ENCODE results near the gene SH2D1B. TPM values are rescaled to one million over a fixed set of nuclear protein-coding genes. Genes with fewer than 3 reads are reported as not detected.

The SH2D1B gene, protein sequence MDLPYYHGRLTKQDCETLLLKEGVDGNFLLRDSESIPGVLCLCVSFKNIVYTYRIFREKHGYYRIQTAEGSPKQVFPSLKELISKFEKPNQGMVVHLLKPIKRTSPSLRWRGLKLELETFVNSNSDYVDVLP
- total RNA-seq (not detected in 2 replicates), polyA plus RNA-seq (not detected in 2 replicates), polyA minus RNA-seq (1.4 TPM in 1 of 2 replicates, not detected in the other), Bru-seq, nascent RNA (not detected), BruChase-seq, experiment 1, labeled RNA remaining after a 6-hour chase (not detected), BruChase-seq, experiment 2, labeled RNA remaining after a 2-hour chase (not detected)
- polyA plus RNA-seq (2011; cell fraction: cytosol; rRNA removed): not detected in 2 replicates
- polyA plus RNA-seq (2011; cell fraction: nucleus; rRNA removed): not detected in 2 replicates
- 0.31 TPM in 1 of 2 replicates, not detected in the other for polyA plus RNA-seq (2012)
- not detected for polyA minus RNA-seq (2011; cell fraction: cytosol; rRNA and poly(A)+ RNA removed)
- not detected in 2 replicates for polyA minus RNA-seq (2011; cell fraction: nucleus; rRNA and poly(A)+ RNA removed)
- long read RNA-seq: 0 reads

DNA sequence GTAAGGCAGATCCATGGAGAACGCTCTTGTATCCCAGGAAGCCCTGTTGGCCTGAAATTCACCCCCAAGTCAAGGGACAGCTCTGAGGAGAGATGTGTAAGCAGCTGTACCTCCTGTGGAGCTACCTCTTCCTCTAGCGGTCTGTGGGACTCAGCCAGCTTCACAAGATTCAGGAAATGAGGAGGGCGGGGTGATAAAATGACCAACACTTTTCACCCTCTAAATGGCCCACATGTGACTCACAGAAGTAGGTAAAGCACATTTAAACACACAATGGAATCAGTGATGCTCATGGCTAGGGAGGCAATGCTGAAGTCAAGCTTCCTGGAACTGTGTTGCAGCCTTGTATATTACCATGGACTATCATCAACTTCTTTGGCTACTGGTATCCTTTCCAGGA lies at the start of gene SH2D1B:
Gene SH2D1B, minus strand, starts transcription at position 135 of the 400 bp plus-strand sequence. Its CDS starts 120 bp downstream, at position 15.
- intact Hi-C loops (cut with micrococcal nuclease): no loop called here
- no peak for TF ChIP-seq GATA2 (IDR thresholded peaks at IDR 0.05; ENCODE audit: insufficient read depth, insufficient read length, low read depth, low read length)
- peak; percentile 20 for TF ChIP-seq FOS (IDR thresholded peaks at IDR 0.05; ENCODE audit: borderline replicate concordance, insufficient read depth, low read length)
- no peak within 1 kb of the TSS for H3K4me3 ChIP-seq (replicated peaks in 1 of 3; ENCODE audit: insufficient read depth in 1 of 3, low read depth in 1 of 3, low read length in 3 of 3)
- H3K4me2 ChIP-seq (ENCODE audit: insufficient read depth, low read length): peak within 1 kb of the TSS; percentile 15
- H3K9me1 ChIP-seq (replicated peaks; ENCODE audit: control insufficient read depth, extremely low read depth, insufficient read depth, low read length): no peaks in the 10 kb centered on the region
- no TSS peak for BruUV-seq (replicated peaks)
- peaks cover 5% of the 10 kb centered on the region for H3K4me1 ChIP-seq (ENCODE audit: control insufficient read depth, extremely low read depth, insufficient read depth, low read length)
- CTCF ChIA-PET: no interaction called here
- H3K36me3 ChIP-seq (ENCODE audit: control insufficient read depth in 2 of 2, extremely low read depth in 1 of 2, insufficient read depth in 2 of 2, low read length in 2 of 2): no peaks in the 10 kb centered on the region
- no peaks in the 10 kb centered on the region for H3K9me3 ChIP-seq (replicated peaks; ENCODE audit: control insufficient read depth, insufficient read depth, low read length)
- H2AFZ ChIP-seq (ENCODE audit: low read depth, low read length): peak within 1 kb of the TSS; percentile 8
- no peak within 1 kb of the TSS for H3K9ac ChIP-seq (replicated peaks; ENCODE audit: extremely low read depth, insufficient read depth, low read length)
- DNase-seq (ENCODE audit: low read depth, low spot score) (no peak), FAIRE-seq (no peak)
- dilution Hi-C loops (cut with MboI; ENCODE audit: extremely low pct_ligation_motif_present, low sequenced_read_pairs): no loop called here
- H3K27ac ChIP-seq (ENCODE audit: insufficient read depth, low read depth, low read length): no peak within 1 kb of the TSS
- H3K27me3 ChIP-seq (ENCODE audit: control insufficient read depth in 2 of 2, insufficient read depth in 2 of 2, low read length in 2 of 2): no peaks in the 10 kb centered on the region
- H3K79me2 ChIP-seq (ENCODE audit: control insufficient read depth, insufficient read depth, low read length): no peaks in the 10 kb centered on the region
- no peaks in the 10 kb centered on the region for H4K20me1 ChIP-seq (replicated peaks; ENCODE audit: control insufficient read depth, extremely low read depth, insufficient read depth, low read length)
- POLR2A ChIA-PET: no interaction called here

DNA sequence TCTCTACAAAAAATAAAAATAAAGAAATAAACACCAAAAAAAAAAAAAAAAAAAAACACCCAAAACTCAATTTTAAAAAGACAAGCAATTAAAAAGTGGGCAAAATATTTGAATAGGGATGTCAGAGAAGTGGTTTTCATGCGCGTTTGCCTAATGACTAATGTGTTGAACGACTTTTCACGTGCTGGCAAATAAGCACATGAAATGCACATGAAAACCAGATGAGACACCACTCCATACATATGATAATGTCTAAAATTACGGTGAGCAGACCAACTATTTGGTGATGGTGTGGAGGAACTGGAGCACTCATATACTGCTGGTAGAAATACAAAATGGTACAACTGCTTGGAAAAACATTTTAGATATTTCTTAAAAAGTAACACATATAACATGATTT lies 46.3 kb upstream of the SH2D1B start:
- Histone ChIP-seq H3K9me3 (replicated peaks; ENCODE audit: control insufficient read depth, insufficient read depth, low read length) (no peaks in the 10 kb centered on the region), H3K9me1 (replicated peaks; ENCODE audit: control insufficient read depth, extremely low read depth, insufficient read depth, low read length) (no peaks in the 10 kb centered on the region), H4K20me1 (replicated peaks; ENCODE audit: control insufficient read depth, extremely low read depth, insufficient read depth, low read length) (no peaks in the 10 kb centered on the region), H3K79me2 (ENCODE audit: control insufficient read depth, insufficient read depth, low read length) (no peaks in the 10 kb centered on the region), H3K27ac (ENCODE audit: insufficient read depth, low read depth, low read length) (no peak overlapping the region), H3K9ac (replicated peaks; ENCODE audit: extremely low read depth, insufficient read depth, low read length) (no peak overlapping the region), H3K4me1 (ENCODE audit: control insufficient read depth, extremely low read depth, insufficient read depth, low read length) (no peaks in the 10 kb centered on the region), H3K4me3 (replicated peaks in 1 of 3; ENCODE audit: insufficient read depth in 1 of 3, low read depth in 1 of 3, low read length in 3 of 3) (no peak overlapping the region), H3K27me3 (ENCODE audit: control insufficient read depth in 2 of 2, insufficient read depth in 2 of 2, low read length in 2 of 2) (no peaks in the 10 kb centered on the region), H3K36me3 (ENCODE audit: control insufficient read depth in 2 of 2, extremely low read depth in 1 of 2, insufficient read depth in 2 of 2, low read length in 2 of 2) (no peaks in the 10 kb centered on the region), H2AFZ (ENCODE audit: low read depth, low read length) (no peak overlapping the region), H3K4me2 (ENCODE audit: insufficient read depth, low read length) (no peak overlapping the region)
- dilution Hi-C loops (cut with MboI; ENCODE audit: extremely low pct_ligation_motif_present, low sequenced_read_pairs): no loop called here
- intact Hi-C loops (cut with micrococcal nuclease): no loop called here
- ChIA-PET POLR2A (no interaction called here), CTCF (no interaction called here)
- TF ChIP-seq GATA2 (IDR thresholded peaks at IDR 0.05; ENCODE audit: insufficient read depth, insufficient read length, low read depth, low read length) (no peak), POLR2AphosphoS5 (IDR thresholded peaks at IDR 0.05; ENCODE audit: insufficient read depth, low read depth, low read length) (no peak), FOS (IDR thresholded peaks at IDR 0.05; ENCODE audit: borderline replicate concordance, insufficient read depth, low read length) (no peak)
- BruUV-seq (replicated peaks): no TSS peak
- DNase-seq (ENCODE audit: low read depth, low spot score): no peak
- no peak for FAIRE-seq
